ENCODE measurements around the gene RALB.
A peak's percentile ranks its signal among the peaks of the same experiment; 100 is the strongest.
"Not testable (repeated sequence)": the region's sequence is repeated elsewhere in the genome, so short reads cannot be mapped to it uniquely, and the experiment has no call there.

RALB gene

GRCh38 chr2:120225549-120226065, 27.0 kb upstream of the RALB start:
- no peak for DNase-seq

- DNase-seq, result no peak
Observed at GRCh38 chr2:120226316-120226715, 26.3 kb upstream of the RALB start.

GRCh38 chr2:120227111-120227991, 25.3 kb upstream of the RALB start:
- DNase-seq, result no peak

- DNase-seq, result no peak
Observed at GRCh38 chr2:120228503-120228902, 24.1 kb upstream of the RALB start.

GRCh38 chr2:120229341-120229740, 23.3 kb upstream of the RALB start:
- DNase-seq, result no peak

- no peak for DNase-seq
Observed at GRCh38 chr2:120230515-120231471, 21.9 kb upstream of the RALB start.

- DNase-seq, result no peak
Observed at GRCh38 chr2:120231564-120231973, 21.1 kb upstream of the RALB start.

- DNase-seq, result peak; percentile 47
Observed at GRCh38 chr2:120231974-120232635, 20.5 kb upstream of the RALB start.

GRCh38 chr2:120233292-120233691, 19.4 kb upstream of the RALB start:
- DNase-seq, result no peak

- DNase-seq, result not testable (repeated sequence)
Observed at GRCh38 chr2:120235158-120235557, 17.5 kb upstream of the RALB start.

- no peak for DNase-seq
Observed at GRCh38 chr2:120235681-120236080, 17.0 kb upstream of the RALB start.

GRCh38 chr2:120236316-120236715, 16.3 kb upstream of the RALB start:
- no peak for DNase-seq

GRCh38 chr2:120236791-120237190, 15.9 kb upstream of the RALB start:
- no peak for DNase-seq

GRCh38 chr2:120237491-120237902, 15.2 kb upstream of the RALB start:
- DNase-seq, result no peak

- DNase-seq, result no peak
Observed at GRCh38 chr2:120238728-120239487, 13.7 kb upstream of the RALB start.

GRCh38 chr2:120239488-120240287, 13.0 kb upstream of the RALB start:
- no peak for DNase-seq

- DNase-seq, result no peak
Observed at GRCh38 chr2:120240901-120241429, 11.7 kb upstream of the RALB start.

- no peak for DNase-seq
Observed at GRCh38 chr2:120241684-120242083, 11.0 kb upstream of the RALB start.

- DNase-seq, result no peak
Observed at GRCh38 chr2:120243211-120243610, 9.4 kb upstream of the RALB start.

GRCh38 chr2:120243875-120244553, 8.6 kb upstream of the RALB start:
- DNase-seq, result no peak

All from activated effector memory CD4-positive, alpha-beta T cell treated with Interleukin-2 at 50 U/mL for 16 hours (primary cell).